Mucosa of stomach (tissue), 1 donor: ENCODE measurements around the gene PDP2.
A peak's percentile ranks its signal among the peaks of the same experiment; 100 is the strongest.
"Not testable (repeated sequence)": the region's sequence is repeated elsewhere in the genome, so short reads cannot be mapped to it uniquely, and the experiment has no call there.

Source experiments
- H3K27me3 ChIP-seq: one replicate; pipeline ENCODE4 v1.7.0; 2013; ENCODE audit warnings: mild to moderate bottlenecking, low read length; ENCODE audit not compliant: control insufficient read depth, insufficient read depth
- H3K36me3 ChIP-seq: one replicate; pipeline ENCODE4 v1.7.0; 2013; ENCODE audit warnings: low read length; ENCODE audit not compliant: control insufficient read depth, insufficient read depth
- H3K4me1 ChIP-seq: one replicate; pipeline ENCODE4 v1.7.0; 2013; ENCODE audit warnings: mild to moderate bottlenecking, low read length; ENCODE audit not compliant: control insufficient read depth, insufficient read depth
- H3K4me3 ChIP-seq: one replicate; pipeline ENCODE4 v1.7.0; 2013; ENCODE audit warnings: low read length
- H3K9ac ChIP-seq: one replicate; pipeline ENCODE4 v1.7.0; 2013; ENCODE audit warnings: mild to moderate bottlenecking, low read length, moderate library complexity
- H3K9me3 ChIP-seq: one replicate; pipeline ENCODE4 v1.7.0; 2013; ENCODE audit warnings: mild to moderate bottlenecking, low read length, moderate library complexity; ENCODE audit not compliant: control insufficient read depth
- donor health status: Pancreatic carcinoma.

PDP2 gene

DNA sequence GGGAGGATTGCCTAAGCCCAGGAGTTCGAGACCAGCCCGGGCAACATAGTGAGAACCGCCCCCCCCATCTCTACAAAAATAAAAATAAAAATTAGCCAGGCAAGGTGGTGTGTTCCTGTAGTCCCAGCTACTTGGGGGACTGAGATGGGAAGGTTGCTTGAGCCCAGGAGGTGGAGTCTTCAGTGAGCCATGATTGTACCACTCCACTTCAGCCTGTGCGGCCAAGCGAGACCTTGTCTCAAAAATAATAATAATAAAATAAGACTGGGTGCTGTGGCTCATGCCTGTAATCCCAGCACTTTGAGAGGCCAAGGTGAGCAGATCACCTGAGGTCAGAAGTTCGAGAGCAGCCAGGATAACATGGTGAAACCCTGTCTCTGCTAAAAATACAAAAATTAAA, 11.5 kb downstream of the PDP2 start:
- Histone ChIP-seq H3K36me3 (peaks cover 6% of the 10 kb centered on the region), H3K27me3 (no peaks in the 10 kb centered on the region), H3K9ac (no peak overlapping the region), H3K9me3 (no peaks in the 10 kb centered on the region), H3K4me3 (no peak overlapping the region), H3K4me1 (peaks cover 14% of the 10 kb centered on the region)

DNA sequence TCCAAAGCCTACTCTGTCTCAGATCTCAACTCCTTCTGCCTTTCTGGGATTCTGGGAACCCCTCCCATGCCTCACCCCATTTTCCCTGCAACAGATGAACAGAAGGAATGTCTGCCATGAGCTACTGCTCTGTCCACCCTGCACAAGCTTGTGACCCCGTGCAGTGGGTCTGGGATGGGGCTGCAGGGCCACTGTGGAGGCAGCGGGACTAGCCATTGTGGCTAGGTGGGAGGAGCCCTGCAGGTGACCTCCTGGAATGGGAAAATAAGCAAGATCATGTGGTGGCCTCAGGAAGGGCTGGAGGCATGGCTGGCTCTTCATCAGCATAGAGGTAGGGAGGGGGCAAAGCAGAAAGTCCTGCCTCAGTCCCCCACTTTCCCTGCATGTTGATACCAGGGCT, 13.7 kb downstream of the PDP2 start:
- H3K27me3 ChIP-seq, result no peaks in the 10 kb centered on the region
- H3K9me3 ChIP-seq, result no peaks in the 10 kb centered on the region
- peaks cover 21% of the 10 kb centered on the region for H3K4me1 ChIP-seq

DNA sequence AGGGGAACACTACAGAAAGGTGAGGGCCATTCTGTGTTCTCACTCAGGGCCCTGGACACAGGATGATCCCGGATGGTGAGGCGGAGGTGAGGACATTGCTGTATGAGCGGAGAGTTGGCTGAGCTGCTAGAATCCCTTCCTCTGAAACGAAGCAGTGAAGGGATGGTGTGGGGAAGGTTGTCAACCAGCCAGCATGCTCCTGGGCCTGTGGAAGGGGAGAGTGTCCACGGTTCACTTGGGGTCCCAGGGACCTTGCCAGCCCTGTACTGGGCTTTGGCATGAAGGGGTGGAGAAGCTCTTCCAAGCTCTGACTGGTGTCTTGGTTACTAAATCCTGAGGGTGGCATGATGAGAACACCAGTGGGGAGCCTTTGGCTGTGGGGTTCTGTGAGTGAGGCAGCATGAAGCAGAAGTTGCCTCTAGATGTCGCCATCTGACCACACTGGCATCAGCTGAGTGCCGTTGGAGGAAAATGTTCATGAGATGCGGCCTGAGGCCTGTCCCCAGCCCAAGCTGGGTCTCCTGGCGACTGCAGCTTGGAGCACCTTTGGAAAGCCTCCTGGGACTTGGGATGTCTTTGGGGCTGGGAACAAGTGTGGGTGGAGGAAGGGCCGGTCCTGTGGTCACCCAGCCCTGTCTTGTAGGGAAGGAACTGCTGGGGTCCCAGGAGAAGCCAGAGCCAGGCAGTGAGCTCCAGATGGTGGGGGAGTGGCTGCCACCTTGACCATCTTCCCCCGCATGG, 14.8 kb downstream of the PDP2 start:
- Histone ChIP-seq H3K4me1 (peaks cover 31% of the 10 kb centered on the region), H3K9ac (no peak overlapping the region)

More for the DNA sequence above, 13.7 kb downstream of the PDP2 start:
- Histone ChIP-seq H3K36me3 (no peaks in the 10 kb centered on the region), H3K9ac (no peak overlapping the region), H3K4me3 (no peak overlapping the region)

DNA sequence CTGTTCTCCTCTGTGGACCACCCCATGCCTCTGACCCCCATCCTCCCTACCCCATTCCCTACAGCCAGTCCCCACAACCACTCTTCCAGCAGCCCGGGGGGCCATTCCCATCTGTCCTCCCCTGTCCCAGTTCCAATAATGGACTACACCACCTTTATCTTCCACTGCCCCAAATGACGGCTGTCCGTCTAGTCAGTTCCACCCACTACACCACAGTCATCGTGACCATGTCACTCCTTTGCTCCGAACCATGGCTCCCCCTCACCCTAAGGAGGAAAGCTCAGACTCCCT, 15.3 kb downstream of the PDP2 start:
- Histone ChIP-seq H3K9ac (no peak overlapping the region), H3K4me3 (no peak overlapping the region), H3K27me3 (no peaks in the 10 kb centered on the region), H3K36me3 (no peaks in the 10 kb centered on the region), H3K9me3 (no peaks in the 10 kb centered on the region), H3K4me1 (peaks cover 36% of the 10 kb centered on the region)

More for the DNA sequence above, 14.8 kb downstream of the PDP2 start:
- Histone ChIP-seq H3K27me3 (no peaks in the 10 kb centered on the region), H3K36me3 (no peaks in the 10 kb centered on the region), H3K4me3 (no peak overlapping the region), H3K9me3 (no peaks in the 10 kb centered on the region)

DNA sequence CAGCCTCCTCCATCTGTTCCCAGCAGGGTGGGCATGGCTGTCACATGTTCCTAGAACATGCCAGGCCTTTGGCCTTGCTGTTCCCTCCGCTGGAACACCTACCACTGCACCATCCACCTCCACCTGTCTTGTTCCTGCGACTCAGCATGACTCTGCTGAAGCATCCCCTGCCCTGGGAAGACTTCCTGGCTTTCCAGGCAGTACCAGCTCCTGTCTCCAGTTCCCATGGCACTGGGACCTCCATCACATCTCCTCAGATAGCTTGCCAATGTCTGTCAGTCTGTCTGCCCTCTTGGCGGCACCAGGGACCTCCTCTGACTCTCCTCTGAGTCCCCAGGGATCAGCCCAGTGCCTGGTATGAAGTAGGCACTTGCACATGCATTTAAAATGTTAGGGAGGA, 15.7 kb downstream of the PDP2 start:
- Histone ChIP-seq H3K4me3 (no peak overlapping the region), H3K4me1 (peaks cover 40% of the 10 kb centered on the region), H3K36me3 (no peaks in the 10 kb centered on the region), H3K9ac (no peak overlapping the region), H3K27me3 (no peaks in the 10 kb centered on the region), H3K9me3 (no peaks in the 10 kb centered on the region)

DNA sequence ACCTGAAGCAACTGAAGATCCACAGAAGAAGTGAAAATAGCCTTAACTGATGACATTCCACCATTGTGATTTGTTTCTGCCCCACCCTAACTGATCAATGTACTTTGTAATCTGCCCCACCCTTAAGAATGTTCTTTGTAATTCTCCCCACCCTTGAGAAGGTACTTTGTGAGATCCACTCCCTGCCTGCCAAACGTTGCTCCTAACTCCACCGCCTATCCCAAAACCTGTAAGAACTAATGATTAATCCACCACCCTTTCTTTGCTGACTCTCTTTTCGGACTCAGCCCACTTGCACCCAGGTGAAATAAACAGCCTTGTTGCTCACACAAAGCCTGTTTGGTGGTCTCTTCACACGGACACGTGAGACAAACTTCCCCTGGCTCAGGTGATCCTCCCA, 16.4 kb downstream of the PDP2 start:
- H3K9me3 ChIP-seq, H3K36me3 ChIP-seq, H3K4me3 ChIP-seq, H3K9ac ChIP-seq, H3K27me3 ChIP-seq: not testable (repeated sequence)
- H3K4me1 ChIP-seq, result peaks cover 44% of the 10 kb centered on the region

DNA sequence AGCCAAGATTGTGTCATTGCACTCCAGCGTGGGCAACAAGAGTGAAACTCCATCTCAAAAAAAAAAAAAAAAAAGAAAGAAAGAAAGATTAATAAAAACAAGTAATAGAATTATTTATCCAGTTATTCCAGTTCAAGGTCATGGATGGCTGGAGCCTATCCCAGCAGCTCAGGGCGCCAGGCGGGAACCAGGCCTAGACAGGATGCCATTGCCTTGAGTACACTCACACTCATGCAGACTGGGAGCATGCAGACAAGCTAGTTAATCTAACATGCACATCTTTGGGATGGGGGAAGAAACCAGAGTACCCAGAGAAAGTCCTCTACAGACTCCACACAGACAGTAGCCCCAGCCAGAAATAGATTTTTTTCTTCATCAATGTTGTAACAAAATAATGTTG, 17.9 kb downstream of the PDP2 start:
- H3K36me3 ChIP-seq, result no peaks in the 10 kb centered on the region
- peaks cover 44% of the 10 kb centered on the region for H3K4me1 ChIP-seq
- no peaks in the 10 kb centered on the region for H3K27me3 ChIP-seq
- H3K9me3 ChIP-seq, result no peaks in the 10 kb centered on the region
- no peak overlapping the region for H3K9ac ChIP-seq
- H3K4me3 ChIP-seq, result no peak overlapping the region

DNA sequence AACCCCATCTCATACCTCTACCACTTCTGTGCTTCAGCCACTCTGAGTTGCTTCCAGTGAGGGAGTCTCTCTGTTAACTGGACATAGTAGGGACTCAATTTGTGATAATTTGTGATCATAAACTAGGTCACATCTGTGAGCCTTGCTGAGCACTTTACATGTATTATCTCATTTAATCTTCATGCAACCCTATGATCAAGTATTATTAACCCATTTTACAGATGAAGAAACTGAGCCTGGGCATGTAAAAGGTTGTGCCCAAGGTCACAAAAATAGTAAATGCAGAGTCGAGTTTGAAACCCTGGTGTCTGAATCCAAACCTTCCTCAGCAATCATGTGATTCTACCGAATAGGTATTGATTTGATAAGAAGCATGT, 18.6 kb downstream of the PDP2 start:
- Histone ChIP-seq H3K27me3 (no peaks in the 10 kb centered on the region), H3K4me1 (peaks cover 51% of the 10 kb centered on the region), H3K9ac (no peak overlapping the region), H3K9me3 (no peaks in the 10 kb centered on the region), H3K4me3 (no peak overlapping the region), H3K36me3 (no peaks in the 10 kb centered on the region)

DNA sequence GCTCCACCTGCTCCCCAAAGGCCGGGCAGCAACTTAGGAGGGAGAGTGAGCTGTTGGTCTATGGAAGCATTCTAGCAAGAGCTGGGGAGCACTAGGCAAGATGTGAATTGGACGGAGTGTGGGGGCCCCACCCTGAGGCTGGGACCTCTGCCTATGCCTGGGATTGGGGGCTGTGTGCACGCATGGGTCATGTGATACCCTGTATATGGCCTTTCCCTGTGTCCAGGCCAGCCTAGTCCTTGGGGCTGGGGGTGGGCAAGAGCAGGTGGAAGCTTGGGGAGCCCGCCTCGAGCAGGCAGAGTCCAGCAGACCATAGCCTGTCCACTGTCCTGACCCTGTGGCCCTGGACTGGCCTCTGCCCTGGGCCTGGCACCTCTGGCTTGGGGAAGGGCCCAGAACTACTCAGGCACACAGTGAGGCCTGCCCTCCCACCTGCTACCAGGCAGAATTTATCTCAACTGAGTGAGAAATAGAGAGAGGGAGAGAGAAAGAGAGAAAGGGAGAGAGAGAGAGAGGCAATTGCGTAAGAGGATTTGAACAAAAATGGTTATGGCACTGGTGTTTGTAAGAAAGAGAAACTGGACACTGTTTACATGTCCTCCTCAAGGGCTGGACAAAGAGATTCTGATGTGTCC, 19.1 kb downstream of the PDP2 start:
- Histone ChIP-seq H3K27me3 (no peaks in the 10 kb centered on the region), H3K36me3 (no peaks in the 10 kb centered on the region), H3K4me1 (peaks cover 54% of the 10 kb centered on the region), H3K9me3 (no peaks in the 10 kb centered on the region), H3K9ac (peak overlapping the region; percentile 71), H3K4me3 (no peak overlapping the region)

DNA sequence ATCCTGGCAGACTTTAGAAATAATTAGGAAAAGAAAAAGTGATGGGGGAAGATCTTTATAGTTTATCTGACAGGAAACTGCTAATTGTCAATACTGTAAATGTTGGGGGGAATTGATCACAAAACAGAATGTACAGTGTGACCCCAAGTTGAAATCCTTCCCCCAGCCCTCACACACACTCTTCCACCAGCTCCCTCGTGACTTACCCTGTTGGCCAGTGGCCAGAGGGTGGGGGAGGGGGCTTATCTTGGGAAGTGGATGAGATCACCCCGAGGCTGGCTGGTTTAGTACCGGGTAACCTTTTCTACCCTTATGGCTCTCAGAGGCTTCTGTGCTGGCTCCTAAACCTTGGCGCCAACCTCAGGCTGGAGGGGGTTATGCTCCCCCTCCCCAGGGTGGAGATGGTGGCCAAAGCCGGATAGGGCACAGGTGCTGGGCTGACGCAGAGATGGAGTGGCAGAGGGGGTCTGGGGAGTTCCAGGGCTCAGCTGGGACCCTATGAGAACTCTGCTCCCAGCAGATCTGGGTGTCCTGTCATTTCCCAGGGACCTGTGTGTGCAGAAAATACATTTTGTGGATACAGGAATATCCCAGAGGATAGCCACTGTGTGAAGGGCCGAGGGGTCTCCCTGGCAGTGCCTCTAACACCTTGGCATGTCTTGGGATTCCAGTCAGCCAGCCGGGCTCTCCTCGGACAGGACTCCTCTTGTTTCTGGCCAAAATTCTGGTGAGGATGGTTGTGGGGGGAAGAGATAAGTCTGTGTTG, 19.8 kb downstream of the PDP2 start:
- H3K4me3 ChIP-seq, result no peak overlapping the region
- peak overlapping the region; percentile 71 for H3K9ac ChIP-seq
- H3K9me3 ChIP-seq, result no peaks in the 10 kb centered on the region
- H3K36me3 ChIP-seq, result no peaks in the 10 kb centered on the region
- H3K27me3 ChIP-seq, result no peaks in the 10 kb centered on the region
- H3K4me1 ChIP-seq, result peaks cover 61% of the 10 kb centered on the region

DNA sequence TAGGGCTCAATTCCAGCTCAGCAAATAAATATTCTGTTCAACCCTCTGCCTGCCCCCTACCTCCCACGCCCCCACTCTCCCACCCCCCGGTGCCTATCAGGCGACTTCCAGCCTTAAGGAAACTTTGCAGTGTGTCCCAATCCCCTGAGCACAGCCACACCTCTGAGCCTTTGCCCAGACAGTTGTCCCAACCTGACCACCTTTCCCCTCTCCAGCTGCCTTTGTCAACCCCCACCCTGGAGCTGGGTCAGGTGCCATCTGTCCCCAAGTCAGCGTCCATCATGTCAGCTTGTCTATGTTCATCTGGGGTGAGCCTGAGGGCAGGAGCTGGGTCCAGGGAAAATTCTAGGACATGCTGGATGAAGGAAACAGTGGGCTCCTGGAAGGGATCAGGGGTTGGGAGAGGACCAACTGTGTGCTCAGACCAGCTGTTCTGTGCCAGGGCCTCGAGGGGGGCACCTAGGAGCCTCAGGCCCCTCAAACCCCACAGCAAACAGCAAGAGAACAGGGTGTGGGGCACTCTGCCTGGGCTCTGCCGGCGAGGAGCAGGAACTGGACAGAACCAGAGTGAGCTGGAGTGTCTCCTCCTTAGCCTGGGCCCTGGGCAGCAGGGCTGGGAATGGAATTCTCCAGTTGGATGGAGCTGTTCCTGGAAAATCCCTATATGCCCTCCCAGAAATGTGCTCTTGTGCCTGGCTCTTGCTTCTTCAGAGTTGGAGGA, 20.6 kb downstream of the PDP2 start:
- peak overlapping the region; percentile 71 for H3K9ac ChIP-seq
- H3K27me3 ChIP-seq, result no peaks in the 10 kb centered on the region
- H3K36me3 ChIP-seq, result no peaks in the 10 kb centered on the region
- no peak overlapping the region for H3K4me3 ChIP-seq
- no peaks in the 10 kb centered on the region for H3K9me3 ChIP-seq
- peaks cover 61% of the 10 kb centered on the region for H3K4me1 ChIP-seq

DNA sequence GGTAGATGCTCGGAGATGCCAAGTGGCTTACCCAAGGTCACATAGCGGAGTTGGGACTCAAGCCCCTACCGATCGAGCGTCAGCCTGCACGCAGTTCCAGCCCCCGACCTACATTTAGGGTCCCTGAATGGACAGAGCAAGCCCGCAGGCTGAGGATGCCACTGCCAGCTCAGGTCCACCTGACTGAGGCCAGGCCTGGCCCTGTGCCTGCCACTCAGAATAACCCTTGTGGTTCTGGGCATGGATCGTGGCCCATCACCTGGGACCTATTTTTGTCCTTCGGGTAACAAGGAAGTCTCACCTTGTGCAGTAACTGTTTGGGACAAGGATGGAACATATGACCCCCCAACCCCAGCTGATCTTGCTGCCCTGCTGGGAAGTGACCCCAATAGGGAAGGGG, 21.3 kb downstream of the PDP2 start:
- Histone ChIP-seq H3K4me1 (peaks cover 60% of the 10 kb centered on the region), H3K9ac (no peak overlapping the region), H3K36me3 (no peaks in the 10 kb centered on the region), H3K9me3 (no peaks in the 10 kb centered on the region), H3K4me3 (no peak overlapping the region), H3K27me3 (no peaks in the 10 kb centered on the region)
